Neuronal stem cell (in vitro differentiated cells): ENCODE results near the gene TNNI2.

ENCODE experiments used
- DNase-seq: peaks from one replicate; pipeline ENCODE4 v3.0.0-alpha.2; 2013; ENCODE audit warnings: low spot score
- H2AFZ ChIP-seq: one replicate; pipeline ENCODE4 v1.6.1; 2013; ENCODE audit warnings: mild to moderate bottlenecking, low read length, inconsistent platforms
- H2AK5ac ChIP-seq: 2 replicates; pipeline ENCODE4 v1.6.1; 2013; ENCODE audit warnings: low read depth, mild to moderate bottlenecking, inconsistent platforms, low read length, moderate library complexity, mixed read lengths
- H2BK120ac ChIP-seq: 2 replicates; pipeline ENCODE4 v1.6.1; 2013; ENCODE audit warnings: low read depth, mild to moderate bottlenecking, inconsistent platforms, low read length, moderate library complexity, mixed read lengths
- H2BK12ac ChIP-seq: one replicate; pipeline ENCODE4 v1.6.1; 2013; ENCODE audit warnings: low read length, inconsistent platforms
- H2BK15ac ChIP-seq: 2 replicates; pipeline ENCODE4 v1.6.1; 2013; ENCODE audit warnings: mild to moderate bottlenecking, low read length, inconsistent platforms, mixed read lengths
- H2BK5ac ChIP-seq: one replicate; pipeline ENCODE4 v1.6.1; 2013; ENCODE audit warnings: inconsistent platforms, mild to moderate bottlenecking, low read length, moderate library complexity
- H3K14ac ChIP-seq: one replicate; pipeline ENCODE4 v1.6.1; 2013; ENCODE audit warnings: low read length, inconsistent platforms
- H3K18ac ChIP-seq: 2 replicates; pipeline ENCODE4 v1.6.1; 2013; ENCODE audit warnings: low read length, inconsistent platforms
- H3K23ac ChIP-seq: 2 replicates; pipeline ENCODE4 v1.6.1; 2013; ENCODE audit warnings: low read depth, mild to moderate bottlenecking, mixed read lengths, low read length, inconsistent platforms; ENCODE audit not compliant: poor library complexity
- H3K27ac ChIP-seq: replicated peaks from 3 replicates; pipeline ENCODE4 v1.5.1; 2013; ENCODE audit warnings: low read length, inconsistent platforms
- H3K27me3 ChIP-seq, 3 experiments: 2 replicates each; pipeline ENCODE4 v1.6.1; 2013; ENCODE audit warnings: low read length in 3 of 3, mild to moderate bottlenecking in 2 of 3, inconsistent platforms in 1 of 3, low read depth in 1 of 3, mixed read lengths in 1 of 3, moderate library complexity in 1 of 3; ENCODE audit not compliant: control insufficient read depth in 3 of 3, insufficient read depth in 3 of 3
- H3K36me3 ChIP-seq, 2 donors: replicated peaks in 1 of 2; 2 replicates each; pipeline ENCODE4 v1.6.1; 2013; ENCODE audit warnings: low read length in 2 of 2; ENCODE audit not compliant: control insufficient read depth in 2 of 2, insufficient read depth in 2 of 2
- H3K4ac ChIP-seq: 2 replicates; pipeline ENCODE4 v1.6.1; 2013; ENCODE audit warnings: inconsistent platforms, mild to moderate bottlenecking, low read length, moderate library complexity
- H3K4me1 ChIP-seq, 2 donors: 1 replicate in 1 of 2; 2 replicates in 1 of 2; pipeline ENCODE4 v1.6.1; 2013; ENCODE audit warnings: low read length in 2 of 2, low read depth in 1 of 2; ENCODE audit not compliant: control insufficient read depth in 2 of 2, insufficient read depth in 1 of 2
- H3K4me2 ChIP-seq: one replicate; pipeline ENCODE4 v1.6.1; 2013; ENCODE audit warnings: mild to moderate bottlenecking, low read length, inconsistent platforms; ENCODE audit not compliant: insufficient read depth, poor library complexity, severe bottlenecking
- H3K4me3 ChIP-seq, 2 donors: 2 replicates each; pipeline ENCODE4 v1.5.1; 2013; ENCODE audit warnings: low read length in 2 of 2, mild to moderate bottlenecking in 2 of 2, inconsistent platforms in 1 of 2, moderate library complexity in 1 of 2
- H3K79me1 ChIP-seq: one replicate; pipeline ENCODE4 v1.6.1; 2013; ENCODE audit warnings: low read depth, mild to moderate bottlenecking, inconsistent platforms, low read length, moderate library complexity
- H3K9ac ChIP-seq: one replicate; pipeline ENCODE4 v1.6.1; 2013; ENCODE audit warnings: mild to moderate bottlenecking, low read depth, low read length, inconsistent platforms; ENCODE audit not compliant: poor library complexity
- H3K9me3 ChIP-seq, 2 donors: replicated peaks in 1 of 2; 2 replicates each; pipeline versions ENCODE3 to v1.6.1; 2013; ENCODE audit warnings: low read length in 2 of 2, mild to moderate bottlenecking in 2 of 2, inconsistent platforms in 1 of 2, low read depth in 1 of 2, mixed read lengths in 1 of 2, moderate library complexity in 1 of 2; ENCODE audit not compliant: control insufficient read depth in 2 of 2, insufficient read depth in 1 of 2
- H4K8ac ChIP-seq: one replicate; pipeline ENCODE4 v1.6.1; 2013; ENCODE audit warnings: low read depth, mild to moderate bottlenecking, inconsistent platforms, low read length, moderate library complexity
- H4K91ac ChIP-seq: one replicate; pipeline ENCODE4 v1.6.1; 2013; ENCODE audit warnings: low read length, low read depth, mild to moderate bottlenecking, inconsistent platforms; ENCODE audit not compliant: poor library complexity
- WGBS, 2 donors: extraction: QIAGEN DNeasy Blood & Tissue Kit; methylation state at CpG; one replicate each; pipeline ENCODE4 v1.1.7; 2013; ENCODE audit warnings: missing lambda C conversion rate in 2 of 2, mixed read lengths in 1 of 2; ENCODE audit not compliant: insufficient read length in 2 of 2, insufficient replicate concordance in 1 of 2; ENCODE audit errors: extremely low coverage in 2 of 2; 5-methylcytosine and 5-hydroxymethylcytosine counted together

TNNI2 gene

DNA sequence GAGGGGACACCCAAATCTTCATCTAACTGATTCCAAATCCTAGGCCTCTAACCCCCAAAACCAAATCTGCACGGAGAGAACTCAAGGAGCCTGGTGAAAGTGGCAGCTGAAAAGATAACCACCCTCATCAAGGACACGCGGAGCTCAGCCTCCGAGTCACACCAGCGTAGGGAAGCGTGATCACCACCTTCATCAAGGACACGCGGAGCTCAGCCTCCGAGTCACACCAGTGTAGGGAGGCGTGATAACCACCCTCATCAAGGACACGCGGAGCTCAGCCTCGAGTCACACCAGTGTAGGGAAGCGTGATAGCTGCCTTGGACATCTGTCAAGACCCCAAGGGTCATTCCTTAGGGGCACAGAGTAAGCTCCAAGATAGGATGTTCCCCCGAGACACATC lies 33.3 kb upstream of the TNNI2 start:
- Histone ChIP-seq H2BK120ac (no peak overlapping the region), H3K18ac (no peak overlapping the region)
- no CpG with 5 or more reads among the region's 15 CpGs for WGBS, 2 donors

GRCh38 chr11:1807264-1807995 lies 31.4 kb upstream of the TNNI2 start:
- H3K4ac ChIP-seq, result no peak overlapping the region
- H3K27ac ChIP-seq, result no peak overlapping the region
- H2AFZ ChIP-seq, result no peak overlapping the region
- H4K91ac ChIP-seq, result no peak overlapping the region
- H3K9ac ChIP-seq, result no peak overlapping the region
- no peak for DNase-seq
- no peak overlapping the region for H2BK5ac ChIP-seq
- no peaks in the 10 kb centered on the region for H3K4me1 ChIP-seq
- H2BK12ac ChIP-seq, result no peak overlapping the region
- no peaks in the 10 kb centered on the region for H3K79me1 ChIP-seq
- no peak overlapping the region for H3K4me2 ChIP-seq
- H3K36me3 ChIP-seq, result no peaks in the 10 kb centered on the region
- H2BK120ac ChIP-seq, result no peak overlapping the region
- no peak overlapping the region for H2BK15ac ChIP-seq
- no peak overlapping the region for H2AK5ac ChIP-seq
- H3K14ac ChIP-seq, result no peak overlapping the region
- WGBS, 2 donors, result no CpG with 5 or more reads among the region's 14 CpGs
- H3K18ac ChIP-seq, result no peak overlapping the region
- H3K9me3 ChIP-seq, result no peaks in the 10 kb centered on the region
- peaks cover 0 to 5% (median 0%) of the 10 kb centered on the region in 3 experiments for H3K27me3 ChIP-seq
- no peak overlapping the region for H3K23ac ChIP-seq
- no peak overlapping the region for H3K4me3 ChIP-seq
- H4K8ac ChIP-seq, result no peak overlapping the region

More for the DNA sequence above, 33.3 kb upstream of the TNNI2 start:
- Histone ChIP-seq H3K23ac (no peak overlapping the region), H2AFZ (no peak overlapping the region), H2AK5ac (no peak overlapping the region), H2BK5ac (no peak overlapping the region), H3K79me1 (no peaks in the 10 kb centered on the region), H3K14ac (no peak overlapping the region), H2BK15ac (no peak overlapping the region), H4K8ac (no peak overlapping the region), H3K36me3 (no peaks in the 10 kb centered on the region), H3K4me2 (no peak overlapping the region), H4K91ac (no peak overlapping the region), H3K4me1 (no peaks in the 10 kb centered on the region), H3K4me3 (no peak overlapping the region), H2BK12ac (no peak overlapping the region), H3K9me3 (no peaks in the 10 kb centered on the region), H3K27ac (no peak overlapping the region), H3K4ac (no peak overlapping the region), H3K27me3 (peaks cover 0 to 2% (median 0%) of the 10 kb centered on the region in 3 experiments), H3K9ac (no peak overlapping the region)
- no peak for DNase-seq

DNA sequence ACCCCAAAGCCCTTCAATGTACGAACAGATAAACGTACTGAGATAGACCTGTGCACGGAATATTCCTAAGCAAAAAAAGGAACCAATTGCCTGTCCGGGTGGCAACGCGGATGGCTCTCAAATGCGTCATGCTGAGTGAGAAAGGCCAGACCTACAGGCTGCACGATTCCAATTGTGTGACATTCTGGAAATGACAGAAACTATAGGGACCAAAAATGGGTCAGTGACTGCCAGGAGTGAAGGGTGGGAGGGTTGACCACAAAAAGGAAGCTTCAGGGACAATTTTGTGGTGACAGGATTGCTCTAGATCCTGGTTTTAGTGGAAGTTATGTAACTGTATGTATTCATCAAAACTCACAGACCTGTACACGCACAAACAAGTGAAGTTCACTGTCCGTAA lies 28.0 kb upstream of the TNNI2 start:
- WGBS, 2 donors, result no CpG with 5 or more reads among the region's 10 CpGs
- no peaks in the 10 kb centered on the region for H3K79me1 ChIP-seq
- no peak overlapping the region for H2BK15ac ChIP-seq

DNA sequence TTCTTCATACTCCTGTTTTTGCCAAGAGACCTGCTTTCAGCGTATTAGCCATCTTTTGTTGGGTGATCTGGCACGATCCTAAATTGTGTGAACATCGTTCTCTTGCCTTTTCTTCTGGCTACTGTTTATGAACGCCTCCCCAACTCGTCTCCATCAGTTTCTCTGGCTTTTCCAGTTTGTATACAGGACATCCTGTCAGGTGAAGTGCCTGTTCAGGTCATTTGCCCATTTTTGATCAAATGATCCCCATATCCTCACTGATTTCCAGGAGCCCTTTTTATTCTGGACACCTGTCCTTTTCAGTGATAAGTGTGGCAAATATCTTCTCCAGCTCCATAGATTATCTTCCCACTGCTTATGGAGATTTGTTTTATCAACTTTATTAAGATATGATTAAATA lies 26.5 kb upstream of the TNNI2 start:
- no peak overlapping the region for H2BK5ac ChIP-seq
- no peak overlapping the region for H3K4me3 ChIP-seq

More for the DNA sequence above, 28.0 kb upstream of the TNNI2 start:
- Histone ChIP-seq H2AK5ac (no peak overlapping the region), H3K9me3 (no peaks in the 10 kb centered on the region), H2BK120ac (no peak overlapping the region), H3K4ac (no peak overlapping the region), H3K36me3 (no peaks in the 10 kb centered on the region), H3K9ac (no peak overlapping the region), H3K4me2 (no peak overlapping the region), H3K14ac (no peak overlapping the region), H2BK12ac (no peak overlapping the region), H4K8ac (no peak overlapping the region), H2AFZ (no peak overlapping the region), H4K91ac (no peak overlapping the region), H3K4me3 (no peak overlapping the region), H3K4me1 (no peaks in the 10 kb centered on the region), H3K18ac (no peak overlapping the region), H3K23ac (no peak overlapping the region), H3K27me3 (peaks cover 0 to 11% (median 0%) of the 10 kb centered on the region in 3 experiments), H2BK5ac (no peak overlapping the region), H3K27ac (no peak overlapping the region)
- no peak for DNase-seq

More for the DNA sequence above, 26.5 kb upstream of the TNNI2 start:
- H3K27me3 ChIP-seq, result peaks cover 0 to 11% (median 0%) of the 10 kb centered on the region in 3 experiments
- no peak overlapping the region for H3K14ac ChIP-seq
- H2AFZ ChIP-seq, result no peak overlapping the region
- DNase-seq, result no peak
- H3K23ac ChIP-seq, result no peak overlapping the region
- H3K4me1 ChIP-seq, result no peaks in the 10 kb centered on the region
- no peaks in the 10 kb centered on the region for H3K79me1 ChIP-seq
- no peak overlapping the region for H2BK120ac ChIP-seq
- no peak overlapping the region for H3K18ac ChIP-seq
- H2BK12ac ChIP-seq, result no peak overlapping the region
- WGBS, 2 donors, result no CpG with 5 or more reads among the region's 5 CpGs
- no peaks in the 10 kb centered on the region for H3K36me3 ChIP-seq
- H4K8ac ChIP-seq, result no peak overlapping the region
- H3K4ac ChIP-seq, result no peak overlapping the region
- no peak overlapping the region for H2BK15ac ChIP-seq
- H2AK5ac ChIP-seq, result no peak overlapping the region
- no peak overlapping the region for H3K9ac ChIP-seq
- H3K9me3 ChIP-seq, result no peaks in the 10 kb centered on the region
- H3K4me2 ChIP-seq, result no peak overlapping the region
- no peak overlapping the region for H3K27ac ChIP-seq
- no peak overlapping the region for H4K91ac ChIP-seq
